Activated naive CD4-positive, alpha-beta T cell treated with anti-CD3 and anti-CD28 coated beads, Interleukin-2, amount 50 U/mL, for 72 hours (primary cell): ENCODE measurements around the gene RIT1. TPM values are rescaled to one million over a fixed set of nuclear protein-coding genes. Genes with fewer than 3 reads are reported as not detected.

Experiments
- ATAC-seq, 2 donors: fragments of 150-1000 bp; cut with Tn5 transposase; 2 replicates each; pipeline ENCODE4 v1.10.0; 2021; ENCODE audit warnings: mild to moderate bottlenecking in 2 of 2, moderate library complexity in 2 of 2
- DNase-seq, 2 donors: peaks; one replicate each; pipeline ENCODE4 v3.0.0; 2021 to 2022; ENCODE audit warnings: low spot score in 2 of 2
- H3K27ac Mint-ChIP-seq, 2 donors: one replicate each; pipeline ENCODE4 v1.8.0; 2022; ENCODE audit warnings: mild to moderate bottlenecking in 2 of 2, mixed read lengths in 2 of 2
- H3K36me3 Mint-ChIP-seq, 2 donors: one replicate each; pipeline ENCODE4 v1.8.0; 2022; ENCODE audit warnings: mixed read lengths in 2 of 2
- H3K9me3 Mint-ChIP-seq, 2 donors: one replicate each; pipeline ENCODE4 v1.8.0; 2022; ENCODE audit warnings: mixed read lengths in 2 of 2
- total RNA-seq, 2 donors: library from RNA; stranded (reverse); gene quantifications; one replicate each; pipeline ENCODE4 v1.2.3, GENCODE V29; 2022

The RIT1 gene
- total RNA-seq, 2 donors from 2014 or later = 33.1 to 49.2 TPM

DNA sequence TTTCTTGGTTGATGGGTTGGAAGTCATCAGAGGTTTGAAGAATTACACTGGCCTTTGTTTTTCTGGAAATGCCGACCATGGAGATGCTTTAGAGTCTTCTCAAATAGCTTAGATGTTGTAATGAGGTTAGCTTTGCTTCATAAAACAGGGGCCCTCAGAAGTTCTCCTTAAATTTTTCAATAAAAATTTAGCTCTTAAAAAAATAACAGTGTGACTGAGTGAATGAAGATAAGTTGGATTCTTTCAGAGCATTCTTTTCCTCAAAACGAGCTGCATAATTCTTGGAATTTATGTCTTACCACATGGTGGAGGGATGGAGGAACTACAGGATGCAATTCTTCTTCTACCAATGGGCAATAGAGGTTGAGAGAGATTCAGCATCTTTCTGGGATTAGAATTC is 28.4 kb downstream of the RIT1 start:
- Mint-ChIP-seq H3K27ac (no peak overlapping the region), H3K36me3 (peaks cover 0 to 6% of the 10 kb centered on the region in 2 donors), H3K9me3 (no peaks in the 10 kb centered on the region)
- ATAC-seq (no peak), DNase-seq (no peak)

DNA sequence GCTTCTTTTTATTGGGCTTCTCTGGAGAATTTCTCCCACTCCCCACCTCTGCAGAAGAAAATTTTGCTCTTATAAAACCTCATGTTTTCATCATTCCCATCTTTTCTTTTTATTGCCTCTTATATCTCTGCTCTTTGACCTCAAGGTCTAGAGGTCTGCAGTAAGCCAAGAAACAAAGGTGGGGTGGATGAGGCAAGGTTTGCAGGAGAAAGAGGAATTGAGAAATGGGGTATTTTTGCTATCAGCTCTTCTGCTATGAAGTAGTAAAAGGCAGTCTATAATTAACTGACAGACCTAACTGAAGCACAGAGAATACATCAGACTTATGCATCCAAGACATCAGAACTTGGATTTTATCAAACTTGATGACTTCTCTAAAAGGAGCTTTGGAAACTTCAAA is 28.9 kb downstream of the RIT1 start:
- Mint-ChIP-seq H3K36me3 (peaks cover 0 to 6% of the 10 kb centered on the region in 2 donors), H3K9me3 (no peaks in the 10 kb centered on the region), H3K27ac (no peak overlapping the region)
- no peak for ATAC-seq
- DNase-seq = no peak

DNA sequence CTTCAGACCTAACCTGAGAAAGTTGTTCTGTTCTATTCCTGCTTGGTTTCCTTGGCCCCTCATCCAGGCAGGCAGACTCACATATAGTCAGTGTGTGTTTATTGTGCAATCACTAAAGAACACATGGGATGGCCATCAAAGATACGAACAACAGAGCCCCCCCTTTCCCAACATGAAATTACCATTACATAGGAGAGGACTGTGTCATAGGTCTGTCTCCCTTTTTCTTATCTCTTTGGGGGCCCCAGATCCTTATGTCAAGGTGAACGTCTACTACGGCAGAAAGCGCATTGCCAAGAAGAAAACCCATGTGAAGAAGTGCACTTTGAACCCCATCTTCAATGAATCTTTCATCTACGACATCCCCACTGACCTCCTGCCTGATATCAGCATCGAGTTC is 30.2 kb downstream of the RIT1 start:
- peaks cover 0 to 6% of the 10 kb centered on the region in 2 donors for H3K36me3 Mint-ChIP-seq

DNA sequence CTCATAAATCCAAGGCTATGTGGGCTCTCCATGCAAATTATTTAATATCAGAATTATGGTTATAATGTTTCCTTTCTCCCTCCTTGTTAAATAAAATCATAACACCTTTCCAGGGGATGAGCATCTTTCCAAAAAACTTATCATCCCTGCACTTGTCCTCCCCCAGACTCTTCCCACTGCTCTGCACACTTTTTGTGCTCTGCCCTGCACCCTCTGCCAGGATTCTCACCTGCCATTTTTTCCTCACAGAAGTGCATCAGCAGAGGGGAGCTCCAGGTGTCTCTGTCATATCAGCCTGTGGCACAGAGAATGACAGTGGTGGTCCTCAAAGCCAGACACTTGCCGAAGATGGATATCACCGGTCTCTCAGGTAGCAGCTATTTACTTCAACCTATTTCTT is 30.9 kb downstream of the RIT1 start:
- DNase-seq (no peak), ATAC-seq (no peak)
- peaks cover 0 to 6% of the 10 kb centered on the region in 2 donors for H3K36me3 Mint-ChIP-seq
- H3K9me3 Mint-ChIP-seq = no peaks in the 10 kb centered on the region
- no peak overlapping the region for H3K27ac Mint-ChIP-seq

More for the DNA sequence above, 30.2 kb downstream of the RIT1 start:
- Mint-ChIP-seq H3K9me3 (no peaks in the 10 kb centered on the region), H3K27ac (no peak overlapping the region)
- DNase-seq = no peak
- no peak for ATAC-seq

DNA sequence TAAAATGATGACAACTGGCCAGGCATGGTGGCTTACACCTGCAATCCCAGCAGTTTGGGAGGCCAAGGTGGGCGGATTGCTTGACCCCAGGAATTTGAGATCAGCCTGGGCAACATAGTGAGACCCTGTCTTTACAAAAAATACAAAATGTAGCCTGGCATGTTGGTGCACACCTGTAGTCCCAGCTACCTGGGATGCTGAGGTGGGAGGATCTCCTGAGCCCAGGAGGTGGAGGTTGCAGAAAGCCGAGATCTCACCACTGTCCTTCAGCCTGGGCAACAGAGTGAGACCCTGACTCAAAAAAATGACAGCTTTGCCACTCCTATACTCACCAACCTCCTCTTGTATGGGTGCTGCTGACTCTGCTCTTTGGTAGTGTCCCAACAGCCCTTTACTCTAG is 33.2 kb downstream of the RIT1 start:
- no peak for DNase-seq
- H3K36me3 Mint-ChIP-seq = peaks cover 0 to 6% of the 10 kb centered on the region in 2 donors
- H3K9me3 Mint-ChIP-seq = no peaks in the 10 kb centered on the region
- ATAC-seq = no peak
- H3K27ac Mint-ChIP-seq = no peak overlapping the region

DNA sequence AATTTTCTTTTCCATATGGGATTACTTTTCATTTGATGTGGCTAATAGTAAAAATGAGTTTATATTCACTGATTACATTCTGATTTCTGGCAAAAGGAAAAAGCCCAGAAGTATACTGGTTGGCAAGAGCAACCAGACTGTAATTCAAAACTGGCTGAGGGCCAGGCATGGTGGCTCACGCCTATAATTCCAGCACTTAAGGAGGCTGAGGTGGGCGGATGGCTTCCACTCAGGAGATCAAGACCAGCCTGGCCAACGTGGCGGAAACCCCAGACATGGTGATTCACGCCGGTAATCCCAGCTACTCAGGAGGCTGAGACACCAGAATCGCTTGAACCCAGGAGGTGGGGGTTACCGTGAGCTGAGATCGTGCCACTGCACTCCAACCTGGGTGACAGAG is 37.3 kb downstream of the RIT1 start:
- no peak for ATAC-seq
- H3K9me3 Mint-ChIP-seq = no peaks in the 10 kb centered on the region
- no peaks in the 10 kb centered on the region for H3K36me3 Mint-ChIP-seq
- no peak for DNase-seq
- H3K27ac Mint-ChIP-seq = no peak overlapping the region

DNA sequence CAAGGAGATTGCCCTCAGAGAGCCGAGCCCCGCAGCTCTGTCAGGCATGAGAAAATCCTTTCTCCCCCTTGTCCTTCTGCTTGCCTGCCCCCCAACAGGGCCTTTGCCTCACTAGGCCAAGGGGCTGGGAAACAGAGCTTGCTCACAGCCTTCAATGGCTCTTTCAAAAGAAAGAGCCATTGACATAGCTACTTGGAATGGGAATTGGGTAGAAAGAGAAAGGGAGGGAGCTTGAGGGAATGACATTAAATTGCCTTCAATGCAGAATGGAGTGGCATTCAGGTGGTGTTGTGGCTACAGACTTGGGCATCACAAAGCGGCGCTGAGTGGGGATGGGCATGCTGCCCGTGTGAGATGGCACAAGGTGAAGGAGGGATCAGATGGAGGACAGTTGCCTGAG is 38.6 kb downstream of the RIT1 start:
- DNase-seq (no peak), ATAC-seq (no peak)
- Mint-ChIP-seq H3K36me3 (no peaks in the 10 kb centered on the region), H3K27ac (no peak overlapping the region), H3K9me3 (no peaks in the 10 kb centered on the region)

DNA sequence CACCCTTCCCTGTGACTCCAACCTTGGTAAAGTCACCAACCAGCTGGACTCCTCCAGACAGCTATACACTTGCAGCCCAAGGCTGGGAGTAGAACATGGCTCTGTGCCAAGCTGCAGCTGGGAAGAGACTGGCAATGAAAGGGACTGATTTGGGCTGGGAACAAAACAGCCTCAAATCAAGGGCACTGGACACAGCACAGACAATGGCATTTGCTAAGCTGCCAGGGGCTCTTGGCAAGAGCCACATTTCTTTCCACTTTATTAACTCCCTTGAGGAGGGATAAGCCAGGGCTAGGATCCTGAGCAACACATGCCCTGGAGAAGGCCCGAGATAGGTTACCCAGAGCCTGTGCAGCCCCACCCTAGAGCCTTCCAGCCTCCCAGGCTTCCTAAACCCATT is 39.8 kb downstream of the RIT1 start:
- no peak for DNase-seq
- no peak overlapping the region for H3K27ac Mint-ChIP-seq
- no peaks in the 10 kb centered on the region for H3K9me3 Mint-ChIP-seq
- ATAC-seq = no peak
- no peaks in the 10 kb centered on the region for H3K36me3 Mint-ChIP-seq

DNA sequence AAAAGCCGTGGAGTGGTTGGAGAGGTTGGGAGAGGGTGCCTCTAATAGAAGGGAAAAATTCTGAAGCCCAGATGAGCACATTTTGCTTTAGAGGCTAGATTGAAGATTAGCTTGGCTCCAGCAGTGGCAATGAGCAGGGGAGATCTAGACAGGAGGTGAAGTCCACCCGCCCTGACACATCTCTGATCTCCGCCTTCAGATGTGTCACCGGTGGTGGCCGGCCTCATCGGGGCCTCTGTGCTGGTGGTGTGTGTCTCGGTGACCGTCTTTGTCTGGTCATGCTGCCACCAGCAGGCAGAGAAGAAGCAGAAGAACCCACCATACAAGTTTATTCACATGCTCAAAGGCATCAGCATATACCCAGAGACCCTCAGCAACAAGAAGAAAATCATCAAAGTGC is 43.4 kb downstream of the RIT1 start:
- H3K27ac Mint-ChIP-seq = no peak overlapping the region
- no peak for ATAC-seq
- H3K9me3 Mint-ChIP-seq = no peaks in the 10 kb centered on the region
- no peak for DNase-seq
- no peaks in the 10 kb centered on the region for H3K36me3 Mint-ChIP-seq

DNA sequence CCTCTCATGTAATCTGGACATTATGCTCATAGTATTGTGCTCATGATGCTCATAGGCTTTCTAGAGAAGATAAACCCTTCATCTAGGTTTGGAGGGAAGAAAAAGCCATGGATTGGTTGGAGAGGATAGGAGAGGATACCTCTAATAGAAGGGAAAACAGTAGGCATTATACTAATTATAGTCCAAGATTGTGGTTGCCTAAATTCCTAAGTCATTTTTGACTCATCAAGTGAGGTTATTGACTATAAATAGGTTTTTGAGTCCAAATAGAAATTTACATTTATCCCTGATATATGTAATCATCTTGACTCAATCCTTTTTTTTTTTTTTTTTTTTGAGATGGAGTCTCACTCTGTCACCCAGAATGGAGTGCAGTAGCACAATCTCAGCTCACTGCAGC is 46.8 kb downstream of the RIT1 start:
- ATAC-seq (no peak), DNase-seq (no peak)
- Mint-ChIP-seq H3K9me3 (no peaks in the 10 kb centered on the region), H3K27ac (no peak overlapping the region), H3K36me3 (peaks cover 6% of the 10 kb centered on the region in 2 donors)

DNA sequence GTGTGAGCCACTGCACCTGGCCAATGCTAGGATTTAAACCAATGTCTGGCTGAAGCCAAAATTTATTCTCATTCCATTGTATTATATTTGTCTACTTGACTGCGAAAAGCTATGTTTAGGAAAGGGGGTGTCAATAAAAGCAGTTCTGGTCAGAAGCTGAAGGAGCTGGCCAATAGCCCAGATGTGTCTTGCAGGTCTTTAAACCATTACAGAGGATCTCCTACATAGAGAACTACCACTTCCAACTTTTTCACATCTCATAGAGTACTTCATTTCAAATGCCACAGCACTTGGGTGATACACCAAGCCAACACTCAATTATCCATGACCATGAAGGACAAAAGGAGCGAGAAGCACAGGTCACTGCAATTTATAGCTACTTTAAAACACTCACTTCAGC is 49.3 kb downstream of the RIT1 start:
- no peak for ATAC-seq
- Mint-ChIP-seq H3K36me3 (peaks cover 10 to 12% of the 10 kb centered on the region in 2 donors), H3K27ac (no peak overlapping the region), H3K9me3 (no peaks in the 10 kb centered on the region)
- no peak for DNase-seq

DNA sequence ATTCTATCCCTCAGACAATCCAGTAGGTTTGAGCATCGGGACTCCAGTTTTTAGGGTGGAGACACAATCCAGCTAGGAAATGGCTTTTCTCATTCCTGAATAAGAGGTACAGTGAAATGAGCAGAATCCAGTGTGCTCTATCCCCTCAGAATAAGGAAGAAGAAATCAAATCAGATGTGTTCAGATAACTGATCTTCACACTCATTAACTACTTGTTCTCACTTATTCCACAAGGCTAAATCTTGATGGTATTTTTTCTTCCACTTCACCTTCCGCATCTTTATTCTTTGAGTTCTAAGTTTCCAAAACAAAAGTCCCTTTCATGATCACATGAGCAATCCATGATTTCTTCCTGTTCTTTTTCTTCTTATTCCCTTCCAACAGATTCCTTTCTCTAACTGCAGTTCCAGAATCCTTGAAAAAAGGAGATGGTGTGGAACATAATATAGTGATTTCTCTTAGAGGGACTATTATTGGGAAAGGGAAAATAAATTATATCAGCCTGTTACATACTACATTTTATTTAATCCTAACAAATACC is 50.1 kb downstream of the RIT1 start:
- DNase-seq = no peak
- Mint-ChIP-seq H3K36me3 (peaks cover 12 to 14% of the 10 kb centered on the region in 2 donors), H3K27ac (peak overlapping the region; percentile 88 to 91), H3K9me3 (no peaks in the 10 kb centered on the region)
- ATAC-seq = no peak

DNA sequence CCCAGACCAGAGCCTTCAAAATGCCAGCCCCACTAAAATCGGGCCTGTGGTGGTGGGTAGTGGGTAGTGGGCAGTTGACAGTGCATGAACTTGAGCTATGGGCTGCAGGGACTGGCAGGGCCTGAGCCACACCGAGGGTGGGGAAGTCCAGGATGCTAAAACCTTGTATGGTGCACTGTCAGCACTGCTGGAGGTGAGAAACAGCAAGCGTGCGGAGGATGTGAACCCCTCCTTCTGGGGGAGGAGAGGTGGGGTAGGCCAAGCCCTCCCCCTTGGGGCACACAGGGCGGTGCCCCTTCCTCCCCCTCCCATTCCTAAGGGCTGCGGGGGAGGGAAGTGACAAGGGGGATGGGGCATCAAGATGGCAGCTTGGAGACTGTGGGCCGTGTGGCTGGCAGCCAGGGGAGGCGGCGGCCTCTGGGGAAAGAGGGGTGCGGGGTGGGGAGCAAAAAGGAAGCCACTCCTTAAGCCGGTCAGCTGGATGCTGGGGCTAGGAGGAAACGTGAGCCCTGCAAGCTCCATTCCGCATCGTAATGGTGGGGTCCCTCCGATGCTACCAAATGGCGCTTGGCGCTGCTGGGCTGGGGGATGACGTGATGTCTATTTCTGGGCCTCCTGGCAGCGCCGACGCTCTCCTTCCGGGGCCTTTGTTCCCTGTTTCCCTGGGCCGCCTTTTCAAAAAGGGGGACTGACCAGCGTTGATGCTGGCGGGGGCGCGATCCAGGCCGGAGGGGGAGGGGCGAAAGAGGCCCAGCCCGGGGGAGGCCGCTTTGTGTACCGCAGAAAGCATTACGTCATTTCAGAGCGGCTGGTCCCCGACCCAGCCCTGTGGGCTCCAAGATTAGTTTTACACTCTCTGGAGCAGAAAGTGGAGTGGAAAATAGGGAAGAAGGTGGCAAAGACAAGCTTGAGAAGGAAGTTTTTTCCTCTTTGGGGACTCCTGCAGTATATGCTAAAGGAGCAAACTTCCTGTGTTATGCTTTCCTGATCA is 51.0 kb downstream of the RIT1 start:
- peak overlapping the region; percentile 88 to 91 for H3K27ac Mint-ChIP-seq
- H3K36me3 Mint-ChIP-seq = peaks cover 12 to 14% of the 10 kb centered on the region in 2 donors
- no peaks in the 10 kb centered on the region for H3K9me3 Mint-ChIP-seq
- DNase-seq = peak; percentile 57 to 71
- peak; percentile 45 to 51 for ATAC-seq

DNA sequence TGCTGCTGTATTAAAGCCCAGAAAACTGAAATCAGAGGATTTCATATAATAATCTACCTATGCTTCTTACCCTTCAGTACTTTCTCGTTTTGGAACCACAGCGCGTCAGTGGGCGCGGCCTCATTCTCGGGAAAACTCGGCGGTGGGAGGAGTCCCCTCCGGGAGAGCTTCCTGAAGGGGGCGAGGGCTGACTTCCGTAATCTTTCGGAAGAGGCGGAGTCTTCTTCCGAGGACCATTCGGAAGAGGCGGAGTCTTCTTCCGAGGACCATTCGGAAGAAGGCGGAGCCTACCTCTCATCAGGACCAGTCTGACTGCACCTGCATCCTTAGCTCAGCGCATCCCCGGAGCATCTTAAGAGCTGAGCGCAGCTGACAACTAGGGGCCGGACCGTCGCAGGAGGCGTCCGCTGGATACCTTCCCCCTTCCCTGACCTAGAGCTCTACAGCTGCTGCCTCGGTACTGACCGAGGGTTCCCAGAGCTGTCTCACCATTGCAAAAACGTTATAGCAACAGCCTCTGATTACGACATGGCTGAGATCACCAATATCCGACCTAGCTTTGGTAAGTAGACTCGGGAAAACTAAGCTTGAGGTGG is 51.8 kb downstream of the RIT1 start, which contains the start of gene SYT11:
SYT11 (plus strand) TSS at position 334 of the 596 bp plus-strand sequence; CDS start at position 529, 195 bp downstream.
- Mint-ChIP-seq H3K9me3 (no peaks in the 10 kb centered on the region), H3K36me3 (peaks cover 12 to 14% of the 10 kb centered on the region in 2 donors), H3K27ac (peak within 1 kb of the TSS; percentile 88 to 91)
- ATAC-seq (peak; percentile 82 to 86), DNase-seq (peak; percentile 91 to 94)

DNA sequence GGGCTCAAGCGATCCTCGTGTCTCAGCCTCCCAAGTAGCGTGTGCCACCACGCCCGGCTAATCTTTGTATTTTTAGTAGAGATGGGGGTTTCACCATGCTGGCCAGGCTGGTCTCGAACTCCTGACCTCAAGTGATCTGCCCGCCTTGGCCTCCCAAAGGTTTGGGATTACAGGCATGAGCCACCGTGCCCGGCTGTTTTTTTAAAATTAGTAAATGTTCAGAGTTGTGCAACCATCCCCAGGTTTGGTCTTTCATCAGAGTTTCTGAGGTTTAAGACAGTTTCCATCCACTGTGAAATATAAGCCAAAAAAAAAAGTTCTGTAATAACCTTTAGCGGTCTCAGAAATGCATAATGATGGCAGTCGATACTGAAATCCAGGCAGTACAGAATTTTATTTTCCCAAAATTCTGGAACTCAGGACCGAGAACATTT is 52.3 kb downstream of the RIT1 start:
- Mint-ChIP-seq H3K27ac (peak overlapping the region; percentile 88 to 91), H3K36me3 (peaks cover 12 to 14% of the 10 kb centered on the region in 2 donors), H3K9me3 (no peaks in the 10 kb centered on the region)
- ATAC-seq (peak; percentile 12 to 21), DNase-seq (peak in 1 of 2 donors; percentile 63)

DNA sequence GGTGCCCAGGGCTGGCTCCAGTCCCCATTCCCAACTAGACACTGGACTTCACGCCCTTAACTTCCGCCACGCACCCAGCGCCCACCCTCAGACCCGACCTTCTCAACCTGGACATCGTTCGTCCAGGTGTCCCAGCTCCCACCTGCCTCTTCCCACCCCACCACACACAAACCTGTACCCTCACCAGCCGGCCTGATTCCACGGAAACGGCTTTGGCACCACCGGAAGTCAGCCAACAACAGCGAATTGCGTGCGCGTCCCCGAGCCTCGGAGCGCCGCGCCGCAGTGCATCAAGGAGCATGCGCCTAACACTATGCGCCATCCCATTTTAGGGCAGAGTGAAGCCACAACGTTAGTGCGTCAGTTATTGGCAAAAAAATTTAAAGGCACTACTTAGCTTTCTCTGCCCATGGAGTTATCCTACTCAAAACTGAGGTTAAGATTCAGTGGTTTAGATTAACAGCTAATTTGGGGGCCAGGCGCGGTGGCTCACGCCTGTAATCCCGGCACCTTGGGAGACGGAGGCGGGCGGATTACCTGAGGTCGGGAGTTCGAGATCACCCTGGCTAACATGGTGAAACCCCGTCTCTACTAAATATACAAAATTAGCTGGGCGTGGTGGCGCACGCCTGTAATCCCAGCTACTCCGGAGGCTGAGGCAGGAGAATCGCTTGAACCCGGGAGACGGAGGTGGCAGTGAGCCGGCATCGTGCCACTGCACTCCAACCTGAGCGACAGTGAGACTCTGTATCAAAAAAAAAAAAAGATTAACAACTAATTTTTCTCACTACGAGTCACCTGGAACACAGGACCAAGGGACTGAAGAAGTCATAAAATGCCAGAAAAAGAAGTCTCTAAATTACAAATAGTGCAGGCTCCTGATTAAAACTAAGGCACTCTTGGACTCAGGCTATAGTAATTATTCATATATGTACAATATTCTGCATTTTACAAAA is 53.9 kb downstream of the RIT1 start, which contains the start of gene GON4L:
GON4L (minus strand) TSS at position 240 of the 956 bp plus-strand sequence. CDS start 3,434 bp downstream, outside the sequence.
- Mint-ChIP-seq H3K36me3 (peaks cover 15 to 26% of the 10 kb centered on the region in 2 donors), H3K9me3 (no peaks in the 10 kb centered on the region), H3K27ac (peak within 1 kb of the TSS; percentile 92 to 99)
- DNase-seq = peak; percentile 84 to 91
- peak; percentile 70 to 75 for ATAC-seq
